Caco-2 (cell line): ENCODE results near the gene BICD1. TPM values are rescaled to one million over a fixed set of nuclear protein-coding genes. Genes with fewer than 3 reads are reported as not detected.

ENCODE experiments used
- BruUV-seq: library from RNA; stranded (reverse); fragments of 400-500 nt; replicated peaks from 2 replicates; lab custom pipeline; 2021; lab: Mats Ljungman, UMichigan
- CTCF ChIA-PET: fragments of 300-600 bp; sonication (Branson Sonifier 250); formaldehyde crosslinking; loops from one replicate; lab custom pipeline; 2022; ENCODE audit warnings: antibody characterized with exemption; lab: Charles Lee
- POLR2A ChIA-PET: fragments of 300-600 bp; sonication (Branson Sonifier 250); formaldehyde crosslinking; loops from one replicate; lab custom pipeline; 2022; ENCODE audit warnings: antibody characterized with exemption; lab: Charles Lee
- DNase-seq, 2 experiments: peaks; one replicate each; pipeline versions ENCODE4 v3.0.0 to v3.0.0-alpha.2; 2020 to 2022
- H3K27me3 ChIP-seq: replicated peaks from 2 replicates; pipeline ENCODE4 v1.6.0; 2011; ENCODE audit warnings: low read length; ENCODE audit not compliant: control insufficient read depth, insufficient read depth
- H3K36me3 ChIP-seq: 2 replicates; pipeline ENCODE4 v1.5.1; 2011; ENCODE audit warnings: low read length; ENCODE audit not compliant: control insufficient read depth, insufficient read depth
- H3K4me1 ChIP-seq: fragments of 250-450 bp; sonication (Bioruptor Pico); 2 replicates; pipeline ENCODE4 v1.5.1; 2020; ENCODE audit warnings: mild to moderate bottlenecking
- H3K4me3 ChIP-seq: 2 replicates; pipeline ENCODE4 v1.5.1; 2011; ENCODE audit warnings: low read depth, mild to moderate bottlenecking, control low read depth, low read length
- H3K9me3 ChIP-seq: fragments of 250-450 bp; sonication (Bioruptor Pico); 2 replicates; pipeline ENCODE4 v1.5.1; 2020; ENCODE audit warnings: mild to moderate bottlenecking, moderate library complexity
- H3K27ac Mint-ChIP-seq: one replicate; pipeline ENCODE4 v1.8.0; 2022; ENCODE audit warnings: mixed read lengths; ENCODE audit not compliant: unreplicated experiment
- H3K27me3 Mint-ChIP-seq: one replicate; pipeline ENCODE4 v1.8.0; 2022; ENCODE audit warnings: mixed read lengths; ENCODE audit not compliant: insufficient read depth, unreplicated experiment
- H3K36me3 Mint-ChIP-seq: one replicate; pipeline ENCODE4 v1.8.0; 2022; ENCODE audit warnings: mild to moderate bottlenecking, mixed read lengths; ENCODE audit not compliant: insufficient read depth, unreplicated experiment
- H3K4me1 Mint-ChIP-seq: one replicate; pipeline ENCODE4 v1.8.0; 2022; ENCODE audit warnings: low read depth, mixed read lengths; ENCODE audit not compliant: unreplicated experiment
- H3K4me3 Mint-ChIP-seq: one replicate; pipeline ENCODE4 v1.8.0; 2022; ENCODE audit warnings: mild to moderate bottlenecking, moderate library complexity, mixed read lengths; ENCODE audit not compliant: unreplicated experiment
- H3K9me3 Mint-ChIP-seq: one replicate; pipeline ENCODE4 v1.8.0; 2022; ENCODE audit warnings: mixed read lengths; ENCODE audit not compliant: unreplicated experiment
- CTCF ChIP-seq, 2 experiments: fragments of 200-600 bp in 1 of 2; IDR thresholded peaks; 1 replicate in 1 of 2; 2 replicates in 1 of 2; pipeline versions ENCODE4 v1.5.1 to v1.8.0; 2011 to 2022; ENCODE audit warnings: antibody characterized with exemption in 1 of 2, control low read depth in 1 of 2, inconsistent platforms in 1 of 2, low read depth in 1 of 2, low read length in 1 of 2, mild to moderate bottlenecking in 1 of 2, moderate library complexity in 1 of 2; ENCODE audit not compliant: insufficient read depth in 1 of 2, severe bottlenecking in 1 of 2, unreplicated experiment in 1 of 2
- intact Hi-C: fragments of 100-400 bp; cut with micrococcal nuclease; formaldehyde crosslinking; loops from one replicate; pipeline ENCODE4 v1.10.0; 2022; ENCODE audit not compliant: unreplicated experiment
- total RNA-seq: library from RNA; stranded (reverse); gene quantifications from 2 replicates; pipeline ENCODE4 v1.2.3, GENCODE V29; 2022

The BICD1 gene
- total RNA-seq, 1 experiment from 2014 or later = 36.2 TPM

- no peak for DNase-seq
- H3K27ac Mint-ChIP-seq = no peak overlapping the region
- H3K9me3 Mint-ChIP-seq = no peaks in the 10 kb centered on the region
- Histone ChIP-seq H3K27me3 (no peaks in the 10 kb centered on the region), H3K36me3 (no peaks in the 10 kb centered on the region), H3K9me3 (no peaks in the 10 kb centered on the region), H3K4me3 (no peak overlapping the region), H3K4me1 (no peaks in the 10 kb centered on the region)
- TF ChIP-seq CTCF (IDR thresholded peaks at IDR 0.05; ENCODE audit: insufficient read depth in 1 of 2, low read depth in 1 of 2, low read length in 1 of 2, severe bottlenecking in 1 of 2, unreplicated experiment in 1 of 2) = no peak
- POLR2A ChIA-PET = no interaction called here
- no peaks in the 10 kb centered on the region for H3K36me3 Mint-ChIP-seq
- no peak overlapping the region for H3K4me3 Mint-ChIP-seq
- CTCF ChIA-PET = interaction anchor here (0.7 kb wide), 1 partner anchor 88 kb away, joined by 4 read pairs; no protein-coding TSS in a partner anchor
- BruUV-seq = no TSS peak
- intact Hi-C loops = no loop called here
- H3K27me3 Mint-ChIP-seq = no peaks in the 10 kb centered on the region
- no peaks in the 10 kb centered on the region for H3K4me1 Mint-ChIP-seq
These were observed 117.3 kb downstream of the BICD1 start for GRCh38 chr12:32223941-32224340.

- Mint-ChIP-seq H3K4me3 (no peak overlapping the region), H3K27ac (no peak overlapping the region), H3K9me3 (no peaks in the 10 kb centered on the region), H3K4me1 (no peaks in the 10 kb centered on the region), H3K36me3 (no peaks in the 10 kb centered on the region), H3K27me3 (no peaks in the 10 kb centered on the region)
- no TSS peak for BruUV-seq
- Histone ChIP-seq H3K9me3 (no peaks in the 10 kb centered on the region), H3K4me1 (no peaks in the 10 kb centered on the region), H3K27me3 (no peaks in the 10 kb centered on the region), H3K36me3 (no peaks in the 10 kb centered on the region), H3K4me3 (no peak overlapping the region)
- intact Hi-C loops = no loop called here
- no peak for TF ChIP-seq CTCF (IDR thresholded peaks at IDR 0.05; ENCODE audit: insufficient read depth in 1 of 2, low read depth in 1 of 2, low read length in 1 of 2, severe bottlenecking in 1 of 2, unreplicated experiment in 1 of 2)
- ChIA-PET CTCF (no interaction called here), POLR2A (no interaction called here)
- no peak for DNase-seq
These were observed 120.1 kb downstream of the BICD1 start for GRCh38 chr12:32226768-32227167.

- no peak overlapping the region for H3K27ac Mint-ChIP-seq
- no peaks in the 10 kb centered on the region for H3K36me3 Mint-ChIP-seq
- POLR2A ChIA-PET = no interaction called here
- Histone ChIP-seq H3K36me3 (no peaks in the 10 kb centered on the region), H3K4me1 (no peaks in the 10 kb centered on the region), H3K27me3 (no peaks in the 10 kb centered on the region), H3K9me3 (no peaks in the 10 kb centered on the region), H3K4me3 (no peak overlapping the region)
- CTCF ChIA-PET = no interaction called here
- no peaks in the 10 kb centered on the region for H3K4me1 Mint-ChIP-seq
- no peaks in the 10 kb centered on the region for H3K9me3 Mint-ChIP-seq
- intact Hi-C loops = no loop called here
- H3K4me3 Mint-ChIP-seq = no peak overlapping the region
- BruUV-seq = no TSS peak
- DNase-seq = no peak
- no peak for TF ChIP-seq CTCF (IDR thresholded peaks at IDR 0.05; ENCODE audit: insufficient read depth in 1 of 2, low read depth in 1 of 2, low read length in 1 of 2, severe bottlenecking in 1 of 2, unreplicated experiment in 1 of 2)
- H3K27me3 Mint-ChIP-seq = no peaks in the 10 kb centered on the region
These were observed 123.4 kb downstream of the BICD1 start for GRCh38 chr12:32229971-32230612.
